Esophagus muscularis mucosa (tissue), 4 donors: ENCODE results near the gene MAL.

Experiments used
- EP300 ChIP-seq: sonication (generic); formaldehyde crosslinking; IDR thresholded peaks from one replicate; pipeline ENCODE4 v1.6.1; 2017; ENCODE audit warnings: antibody characterized with exemption
- POLR2A ChIP-seq: fragments of 450-650 bp; IDR thresholded peaks from one replicate; pipeline ENCODE4 v1.6.1; 2017; ENCODE audit warnings: antibody characterized with exemption, moderate library complexity, mild to moderate bottlenecking, low read depth
- POLR2AphosphoS5 ChIP-seq, 2 donors: sonication (generic); formaldehyde crosslinking; IDR thresholded peaks; one replicate each; pipeline ENCODE4 v1.6.1; 2017; ENCODE audit warnings: antibody characterized with exemption in 2 of 2
- TF ChIP-seq, protein P1 (sequence below), 3 experiments: fragments of 200-600 bp in 2 of 3; fragments of 450-650 bp in 1 of 3; sonication (generic) in 2 of 3; IDR thresholded peaks; one replicate each; pipeline ENCODE4 v1.5.1; 2017 to 2019; ENCODE audit warnings: antibody characterized with exemption in 3 of 3, mild to moderate bottlenecking in 2 of 3, moderate library complexity in 1 of 3

DNA sequence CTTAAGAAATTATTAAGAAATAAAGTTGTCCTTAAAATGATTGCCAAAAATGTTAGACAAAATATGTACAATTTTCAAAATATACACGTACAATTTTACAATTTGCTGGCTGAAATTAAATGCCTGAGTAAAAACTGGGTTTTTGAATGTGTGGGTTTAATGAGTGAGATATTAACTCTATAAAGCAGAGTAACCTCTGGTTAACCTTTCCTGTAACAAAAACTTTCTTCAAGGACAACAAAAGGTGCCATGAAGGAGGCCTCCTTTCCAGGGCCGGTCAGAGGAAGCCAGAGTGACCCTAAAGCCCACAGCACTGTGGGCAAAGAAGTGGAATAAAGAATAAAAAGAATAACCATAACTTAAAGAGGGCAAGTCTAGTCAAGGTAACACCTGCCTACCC lies 16.5 kb upstream of the MAL start:
- TF ChIP-seq, protein P1, sequence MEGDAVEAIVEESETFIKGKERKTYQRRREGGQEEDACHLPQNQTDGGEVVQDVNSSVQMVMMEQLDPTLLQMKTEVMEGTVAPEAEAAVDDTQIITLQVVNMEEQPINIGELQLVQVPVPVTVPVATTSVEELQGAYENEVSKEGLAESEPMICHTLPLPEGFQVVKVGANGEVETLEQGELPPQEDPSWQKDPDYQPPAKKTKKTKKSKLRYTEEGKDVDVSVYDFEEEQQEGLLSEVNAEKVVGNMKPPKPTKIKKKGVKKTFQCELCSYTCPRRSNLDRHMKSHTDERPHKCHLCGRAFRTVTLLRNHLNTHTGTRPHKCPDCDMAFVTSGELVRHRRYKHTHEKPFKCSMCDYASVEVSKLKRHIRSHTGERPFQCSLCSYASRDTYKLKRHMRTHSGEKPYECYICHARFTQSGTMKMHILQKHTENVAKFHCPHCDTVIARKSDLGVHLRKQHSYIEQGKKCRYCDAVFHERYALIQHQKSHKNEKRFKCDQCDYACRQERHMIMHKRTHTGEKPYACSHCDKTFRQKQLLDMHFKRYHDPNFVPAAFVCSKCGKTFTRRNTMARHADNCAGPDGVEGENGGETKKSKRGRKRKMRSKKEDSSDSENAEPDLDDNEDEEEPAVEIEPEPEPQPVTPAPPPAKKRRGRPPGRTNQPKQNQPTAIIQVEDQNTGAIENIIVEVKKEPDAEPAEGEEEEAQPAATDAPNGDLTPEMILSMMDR (IDR thresholded peaks at IDR 0.05) = no peak
- no peak for TF ChIP-seq POLR2A
- TF ChIP-seq EP300 = no peak
- no peak for TF ChIP-seq POLR2AphosphoS5 (IDR thresholded peaks at IDR 0.05)
